ENCODE data around the gene KCND1. TPM values are rescaled to one million over a fixed set of nuclear protein-coding genes. Genes with fewer than 3 reads are reported as not detected.
A peak's percentile ranks its signal among the peaks of the same experiment; 100 is the strongest.

The KCND1 gene
- total RNA-seq, 3 donors from 2014 or later: 0.87 to 1.6 (median 0.93) TPM

- intact Hi-C loops (cut with DNase I, micrococcal nuclease): no loop called here
- no peaks in the 10 kb centered on the region for H3K9me3 ChIP-seq
- no peak for TF ChIP-seq CTCF (IDR thresholded peaks at IDR 0.05)
- DNase-seq: peak in 2 of 3 donors; percentile 10 to 50
- peak overlapping the region; percentile 44 for H3K4me3 ChIP-seq
- ATAC-seq: peak; percentile 21
- no peaks in the 10 kb centered on the region for H3K4me1 ChIP-seq (ENCODE audit: low read depth)
- no peaks in the 10 kb centered on the region for H3K36me3 ChIP-seq (ENCODE audit: low read depth)
Observed at GRCh38 chrX:49001521-49002090, 30.0 kb upstream of the KCND1 start.

GRCh38 chrX:49000636-49001035 is 29.0 kb upstream of the KCND1 start:
- Histone ChIP-seq H3K4me1 (ENCODE audit: low read depth) (no peaks in the 10 kb centered on the region), H3K9me3 (no peaks in the 10 kb centered on the region), H3K4me3 (no peak overlapping the region), H3K36me3 (ENCODE audit: low read depth) (no peaks in the 10 kb centered on the region)
- ATAC-seq (no peak), DNase-seq (no peak)
- TF ChIP-seq CTCF (IDR thresholded peaks at IDR 0.05): no peak
- intact Hi-C loops (cut with DNase I, micrococcal nuclease): no loop called here

- no peak overlapping the region for H3K4me3 ChIP-seq
- peak in 1 of 3 donors; percentile 1 for DNase-seq
- ATAC-seq: no peak
- intact Hi-C loops (cut with DNase I, micrococcal nuclease): no loop called here
- no peaks in the 10 kb centered on the region for H3K9me3 ChIP-seq
- no peak for TF ChIP-seq CTCF (IDR thresholded peaks at IDR 0.05)
- no peaks in the 10 kb centered on the region for H3K4me1 ChIP-seq (ENCODE audit: low read depth)
- H3K36me3 ChIP-seq (ENCODE audit: low read depth): no peaks in the 10 kb centered on the region
Observed at GRCh38 chrX:48999030-48999429, 27.4 kb upstream of the KCND1 start.

GRCh38 chrX:48998391-48998790 is 26.7 kb upstream of the KCND1 start:
- ATAC-seq (no peak), DNase-seq (peak in 1 of 3 donors; percentile 1)
- Histone ChIP-seq H3K4me1 (ENCODE audit: low read depth) (no peaks in the 10 kb centered on the region), H3K9me3 (no peaks in the 10 kb centered on the region), H3K4me3 (no peak overlapping the region), H3K36me3 (ENCODE audit: low read depth) (no peaks in the 10 kb centered on the region)
- TF ChIP-seq CTCF (IDR thresholded peaks at IDR 0.05): no peak
- intact Hi-C loops (cut with DNase I, micrococcal nuclease): no loop called here

GRCh38 chrX:48997865-48998264 is 26.2 kb upstream of the KCND1 start:
- H3K9me3 ChIP-seq: no peaks in the 10 kb centered on the region
- intact Hi-C loops (cut with DNase I, micrococcal nuclease): no loop called here
- DNase-seq (no peak), ATAC-seq (no peak)
- H3K4me1 ChIP-seq (ENCODE audit: low read depth): no peaks in the 10 kb centered on the region
- H3K36me3 ChIP-seq (ENCODE audit: low read depth): no peaks in the 10 kb centered on the region
- TF ChIP-seq CTCF (IDR thresholded peaks at IDR 0.05): no peak
- H3K4me3 ChIP-seq: no peak overlapping the region

- TF ChIP-seq CTCF (IDR thresholded peaks at IDR 0.05): no peak
- intact Hi-C loops (cut with DNase I, micrococcal nuclease): no loop called here
- DNase-seq (no peak), ATAC-seq (no peak)
- H3K4me3 ChIP-seq: no peak overlapping the region
- no peaks in the 10 kb centered on the region for H3K36me3 ChIP-seq (ENCODE audit: low read depth)
- no peaks in the 10 kb centered on the region for H3K4me1 ChIP-seq (ENCODE audit: low read depth)
- H3K9me3 ChIP-seq: no peaks in the 10 kb centered on the region
Observed at GRCh38 chrX:48997455-48997854, 25.8 kb upstream of the KCND1 start.
